Gastrocnemius medialis (tissue), 4 donors: ENCODE results near the gene ITGAE.

Experiments used
- POLR2A ChIP-seq, 2 donors: fragments of 450-650 bp; IDR thresholded peaks; one replicate each; pipeline ENCODE4 v1.6.1; 2017; ENCODE audit warnings: antibody characterized with exemption in 2 of 2, mild to moderate bottlenecking in 2 of 2, moderate library complexity in 2 of 2
- TF ChIP-seq, protein P1 (sequence below), 5 experiments: fragments of 450-650 bp in 3 of 5; fragments of 200-600 bp in 2 of 5; sonication (generic) in 2 of 5; IDR thresholded peaks in 4 of 5; conservative IDR thresholded peaks in 1 of 5; 1 replicate in 4 of 5; 2 replicates in 1 of 5; pipeline ENCODE4 v1.5.1; 2016 to 2019; ENCODE audit warnings: antibody characterized with exemption in 5 of 5, mild to moderate bottlenecking in 3 of 5, moderate library complexity in 3 of 5

DNA sequence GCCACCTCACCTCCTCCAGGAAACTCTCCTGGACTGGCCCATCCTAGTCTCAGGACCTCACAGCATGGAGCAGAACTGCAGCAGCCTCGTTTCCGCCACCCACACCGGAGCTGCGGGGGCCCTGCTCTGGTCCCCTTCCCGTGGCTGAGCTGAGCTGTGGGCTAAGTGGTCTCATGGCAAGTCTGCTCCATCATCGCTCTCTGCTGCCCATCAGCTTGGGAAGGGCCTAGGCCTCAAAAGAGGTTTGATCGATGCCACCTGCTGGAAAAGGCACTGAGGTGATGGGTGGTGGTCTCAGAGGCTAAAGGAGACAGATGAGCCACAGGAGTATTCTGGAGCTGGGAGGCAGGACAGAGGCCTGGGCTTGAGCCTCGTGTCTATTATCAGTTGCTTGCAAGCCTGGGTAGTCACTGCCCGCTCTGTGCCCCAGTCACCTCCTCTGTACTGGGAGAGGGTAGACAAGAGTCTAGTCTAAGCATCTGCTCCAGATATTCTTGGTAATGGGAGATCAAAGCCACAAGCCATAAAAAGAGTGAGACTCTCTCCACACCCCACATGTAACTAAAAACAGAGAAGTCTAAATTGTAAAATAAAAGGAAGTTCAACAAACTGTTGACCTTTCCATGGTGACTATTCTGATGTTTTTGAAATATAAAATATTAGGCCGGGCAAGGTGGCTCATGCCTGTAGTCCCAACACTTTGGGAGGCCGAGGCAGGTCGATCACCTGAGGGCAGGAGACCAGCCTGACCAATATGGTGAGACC is 1.6 kb downstream of the ITGAE start:
- TF ChIP-seq, protein P1, sequence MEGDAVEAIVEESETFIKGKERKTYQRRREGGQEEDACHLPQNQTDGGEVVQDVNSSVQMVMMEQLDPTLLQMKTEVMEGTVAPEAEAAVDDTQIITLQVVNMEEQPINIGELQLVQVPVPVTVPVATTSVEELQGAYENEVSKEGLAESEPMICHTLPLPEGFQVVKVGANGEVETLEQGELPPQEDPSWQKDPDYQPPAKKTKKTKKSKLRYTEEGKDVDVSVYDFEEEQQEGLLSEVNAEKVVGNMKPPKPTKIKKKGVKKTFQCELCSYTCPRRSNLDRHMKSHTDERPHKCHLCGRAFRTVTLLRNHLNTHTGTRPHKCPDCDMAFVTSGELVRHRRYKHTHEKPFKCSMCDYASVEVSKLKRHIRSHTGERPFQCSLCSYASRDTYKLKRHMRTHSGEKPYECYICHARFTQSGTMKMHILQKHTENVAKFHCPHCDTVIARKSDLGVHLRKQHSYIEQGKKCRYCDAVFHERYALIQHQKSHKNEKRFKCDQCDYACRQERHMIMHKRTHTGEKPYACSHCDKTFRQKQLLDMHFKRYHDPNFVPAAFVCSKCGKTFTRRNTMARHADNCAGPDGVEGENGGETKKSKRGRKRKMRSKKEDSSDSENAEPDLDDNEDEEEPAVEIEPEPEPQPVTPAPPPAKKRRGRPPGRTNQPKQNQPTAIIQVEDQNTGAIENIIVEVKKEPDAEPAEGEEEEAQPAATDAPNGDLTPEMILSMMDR (IDR thresholded peaks at IDR 0.05 in 4 of 5, conservative IDR thresholded peaks at IDR 0.05 in 1 of 5): no peak
- no peak for TF ChIP-seq POLR2A (IDR thresholded peaks at IDR 0.05)
